Coronary artery (tissue), 2 donors: Measurements from ENCODE around the gene DDX23.

Experiments used
- DNase-seq: peaks from one replicate; pipeline ENCODE4 v3.0.0-alpha.2; 2017; ENCODE audit warnings: low spot score
- H3K27ac ChIP-seq, 2 donors: fragments of 200-600 bp; sonication (generic); one replicate each; pipeline ENCODE4 v1.5.1; 2016 to 2019
- H3K4me3 ChIP-seq: fragments of 200-600 bp; sonication (generic); 2 replicates; pipeline ENCODE4 v1.5.1; 2016; ENCODE audit warnings: mild to moderate bottlenecking, moderate library complexity
- TF ChIP-seq, protein P1 (sequence below): fragments of 200-600 bp; sonication (generic); IDR thresholded peaks from one replicate; pipeline ENCODE4 v1.5.1; 2019; ENCODE audit warnings: antibody characterized with exemption

The DDX23 gene

DNA sequence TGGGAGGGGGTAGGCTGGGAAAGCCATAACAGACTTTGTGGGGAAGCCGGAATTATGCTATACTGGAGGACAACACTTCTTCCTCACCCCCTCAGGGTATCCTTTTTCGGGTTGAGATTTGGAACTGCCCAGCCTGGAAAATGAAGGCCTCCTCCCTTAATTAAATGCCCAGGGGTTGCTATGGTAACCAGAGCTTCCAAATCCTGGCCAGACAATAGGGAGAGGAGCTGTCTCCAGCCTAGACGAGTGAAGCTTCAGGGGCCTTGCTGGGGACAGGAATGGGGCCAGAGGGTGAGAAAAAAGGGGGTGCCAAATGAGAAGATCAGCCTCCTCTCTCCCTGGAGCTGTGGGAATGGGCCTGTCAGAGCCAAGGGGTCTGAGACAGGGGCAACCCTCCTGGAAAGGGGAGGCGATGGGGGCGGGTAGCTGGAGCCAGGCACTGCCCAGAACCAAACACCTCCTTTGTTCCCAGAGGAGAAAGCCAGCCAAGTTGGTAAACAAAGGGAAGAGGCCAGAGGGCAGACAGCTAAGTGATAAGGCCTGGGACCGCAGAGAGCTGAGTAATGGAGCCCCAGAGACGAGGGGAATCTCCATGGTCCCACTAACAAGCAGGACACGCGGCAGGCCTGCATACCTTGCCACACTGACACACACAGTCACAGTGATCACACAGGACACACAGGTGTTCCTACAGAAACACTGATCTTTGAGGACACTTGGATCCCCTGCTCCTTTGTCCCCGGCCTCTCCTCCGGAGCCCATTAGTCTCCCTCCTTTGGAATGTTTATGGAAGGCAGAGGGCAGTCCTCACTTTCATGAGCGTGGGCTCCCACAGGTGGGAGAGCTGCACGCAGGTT is 31.6 kb upstream of the DDX23 start:
- H3K4me3 ChIP-seq: no peak overlapping the region
- H3K27ac ChIP-seq: peak overlapping the region in 1 of 2 donors; percentile 29
- DNase-seq: no peak
- TF ChIP-seq, protein P1, sequence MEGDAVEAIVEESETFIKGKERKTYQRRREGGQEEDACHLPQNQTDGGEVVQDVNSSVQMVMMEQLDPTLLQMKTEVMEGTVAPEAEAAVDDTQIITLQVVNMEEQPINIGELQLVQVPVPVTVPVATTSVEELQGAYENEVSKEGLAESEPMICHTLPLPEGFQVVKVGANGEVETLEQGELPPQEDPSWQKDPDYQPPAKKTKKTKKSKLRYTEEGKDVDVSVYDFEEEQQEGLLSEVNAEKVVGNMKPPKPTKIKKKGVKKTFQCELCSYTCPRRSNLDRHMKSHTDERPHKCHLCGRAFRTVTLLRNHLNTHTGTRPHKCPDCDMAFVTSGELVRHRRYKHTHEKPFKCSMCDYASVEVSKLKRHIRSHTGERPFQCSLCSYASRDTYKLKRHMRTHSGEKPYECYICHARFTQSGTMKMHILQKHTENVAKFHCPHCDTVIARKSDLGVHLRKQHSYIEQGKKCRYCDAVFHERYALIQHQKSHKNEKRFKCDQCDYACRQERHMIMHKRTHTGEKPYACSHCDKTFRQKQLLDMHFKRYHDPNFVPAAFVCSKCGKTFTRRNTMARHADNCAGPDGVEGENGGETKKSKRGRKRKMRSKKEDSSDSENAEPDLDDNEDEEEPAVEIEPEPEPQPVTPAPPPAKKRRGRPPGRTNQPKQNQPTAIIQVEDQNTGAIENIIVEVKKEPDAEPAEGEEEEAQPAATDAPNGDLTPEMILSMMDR: no peak

DNA sequence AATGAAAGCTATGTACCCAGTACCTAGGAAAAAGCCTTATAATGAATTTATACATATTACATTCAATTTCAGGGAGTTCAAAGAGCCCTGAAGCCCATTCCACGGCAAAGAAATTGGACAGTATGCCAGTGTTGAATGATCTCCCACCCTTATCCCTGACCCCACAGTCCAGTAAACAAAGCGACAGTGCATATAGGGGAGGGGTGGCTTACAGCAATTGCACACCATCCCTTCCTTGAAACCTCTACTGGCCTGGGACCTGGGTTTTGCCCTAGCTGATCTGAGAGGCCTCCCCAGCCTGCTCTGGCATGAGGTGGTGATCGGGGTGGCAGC is 31.0 kb upstream of the DDX23 start:
- TF ChIP-seq, protein P1: no peak
- Histone ChIP-seq H3K4me3 (no peak overlapping the region), H3K27ac (peak overlapping the region in 1 of 2 donors; percentile 29)
- no peak for DNase-seq

DNA sequence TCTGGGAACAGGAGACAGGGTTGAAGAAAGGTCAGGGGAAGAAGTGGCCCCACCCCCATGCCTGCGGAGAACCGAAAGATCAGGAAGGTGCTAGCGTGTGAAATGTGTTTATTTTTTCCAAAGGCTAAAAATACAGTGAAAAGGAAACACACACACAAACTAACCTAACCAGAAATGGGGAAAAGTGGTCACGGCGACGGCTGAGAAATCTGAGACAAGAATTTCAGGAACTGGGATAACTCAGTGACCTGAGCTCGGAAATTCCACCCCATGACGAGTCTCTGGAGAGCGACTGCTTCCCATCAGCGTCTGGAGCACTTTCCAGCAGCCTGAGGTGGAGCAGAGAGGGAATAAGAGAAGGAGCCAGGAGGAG is 30.3 kb upstream of the DDX23 start:
- H3K4me3 ChIP-seq: peak overlapping the region; percentile 54
- no peak for DNase-seq
- TF ChIP-seq, protein P1: no peak
- peak overlapping the region in 1 of 2 donors; percentile 51 for H3K27ac ChIP-seq

DNA sequence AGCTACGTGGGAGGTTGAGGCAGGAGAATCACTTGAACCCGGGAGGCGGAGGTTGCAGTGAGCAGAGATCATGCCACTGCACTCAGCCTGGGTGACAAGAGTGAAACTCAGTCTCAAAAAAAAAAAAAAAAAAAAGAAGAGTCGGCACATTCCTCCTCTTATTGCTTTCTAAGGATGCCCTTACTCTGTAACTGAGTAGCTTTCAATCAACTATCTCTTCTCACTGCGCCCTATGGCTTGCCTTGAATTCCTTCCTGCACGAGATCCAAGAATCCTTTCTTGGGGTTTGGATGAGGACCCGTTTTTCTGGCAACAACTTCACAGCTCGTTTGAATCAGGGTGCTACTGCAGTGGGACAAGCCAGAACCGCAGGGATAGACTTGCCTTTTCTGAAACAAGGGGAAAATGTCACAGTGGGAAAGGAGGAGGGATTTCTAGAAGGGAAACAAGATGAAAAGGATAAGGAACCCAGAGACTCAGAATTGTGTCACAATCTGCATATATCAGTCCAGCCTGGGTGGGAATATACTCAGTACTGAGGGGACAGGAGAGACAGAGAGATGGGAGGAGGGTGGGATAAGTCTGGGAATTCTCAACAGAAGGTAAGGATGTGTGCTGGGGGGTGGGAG is 29.8 kb upstream of the DDX23 start:
- Histone ChIP-seq H3K27ac (peak overlapping the region in 1 of 2 donors; percentile 51), H3K4me3 (peak overlapping the region; percentile 54)
- TF ChIP-seq, protein P1: no peak
- no peak for DNase-seq

DNA sequence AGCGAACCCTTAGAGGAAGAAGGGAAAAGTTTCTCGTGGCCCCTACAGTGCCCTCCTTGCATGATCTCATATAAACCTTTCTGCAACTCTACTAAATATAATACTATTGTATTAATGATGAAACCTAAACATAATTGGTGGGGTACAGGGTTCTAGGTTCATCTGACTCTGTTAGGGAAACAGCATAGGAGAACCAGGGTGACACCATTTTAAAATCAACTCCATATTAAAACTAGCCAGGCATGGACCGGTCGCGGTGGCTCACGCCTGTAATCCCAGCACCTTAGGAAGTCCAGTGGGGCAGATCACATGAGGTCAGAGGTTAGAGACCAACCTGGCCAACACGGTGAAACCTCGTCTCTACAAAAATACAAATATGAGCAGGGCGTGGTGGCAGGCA is 28.7 kb upstream of the DDX23 start:
- DNase-seq: no peak
- TF ChIP-seq, protein P1: no peak
- no peak overlapping the region for H3K4me3 ChIP-seq
- no peak overlapping the region for H3K27ac ChIP-seq

DNA sequence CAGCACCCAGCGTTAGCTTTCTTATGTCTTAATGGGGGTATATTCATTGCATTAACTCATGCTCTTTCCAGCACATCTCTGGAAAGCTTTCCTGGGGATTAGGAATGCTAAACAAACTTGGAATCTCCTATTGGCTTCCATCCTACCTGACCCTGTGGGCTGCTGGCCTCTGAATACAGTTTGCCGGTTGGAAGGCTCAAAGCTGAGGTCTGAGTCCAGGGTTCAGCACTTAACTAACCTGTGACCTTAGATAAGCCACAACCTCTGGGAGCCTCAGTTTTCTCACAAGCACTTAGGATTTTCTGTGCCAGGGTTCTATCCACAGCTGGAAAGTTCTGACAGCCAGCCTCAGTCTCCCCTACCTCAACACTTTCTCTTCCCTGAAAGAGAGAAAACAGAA is 26.6 kb upstream of the DDX23 start:
- no peak overlapping the region for H3K27ac ChIP-seq
- DNase-seq: no peak
- no peak overlapping the region for H3K4me3 ChIP-seq
- TF ChIP-seq, protein P1: no peak
